ENCODE measurements around the gene OR10S1. TPM values are rescaled to one million over a fixed set of nuclear protein-coding genes. Genes with fewer than 3 reads are reported as not detected.

The OR10S1 gene
- total RNA-seq, 1 donor = not detected

- Histone ChIP-seq H3K4me2 (ENCODE audit: insufficient read depth, low read length) (no peak overlapping the region), H2AFZ (ENCODE audit: low read length) (no peak overlapping the region), H3K27me3 (ENCODE audit: insufficient read depth, low read length) (no peaks in the 10 kb centered on the region), H3K27ac (ENCODE audit: low read depth, low read length) (no peak overlapping the region), H3K9me3 (ENCODE audit: low read depth, low read length) (no peaks in the 10 kb centered on the region), H3K4me3 (ENCODE audit: insufficient read depth, low read length) (no peak overlapping the region), H3K79me2 (ENCODE audit: insufficient read depth, low read length) (no peaks in the 10 kb centered on the region), H3K36me3 (ENCODE audit: insufficient read depth, low read length) (no peaks in the 10 kb centered on the region), H4K20me1 (ENCODE audit: insufficient read depth, low read length) (no peaks in the 10 kb centered on the region), H3K4me1 (ENCODE audit: insufficient read depth, low read length) (no peaks in the 10 kb centered on the region)
- DNase-seq (ENCODE audit: insufficient read length, low spot score, missing footprints) = no peak
- no peak for TF ChIP-seq CTCF (IDR thresholded peaks at IDR 0.05; ENCODE audit: extremely low read depth, low read depth, low read length)
These were observed 20.8 kb downstream of the OR10S1 start for GRCh38 chr11:123956752-123957151.

- H3K4me1 ChIP-seq (ENCODE audit: insufficient read depth, low read length) = no peaks in the 10 kb centered on the region
- DNase-seq (ENCODE audit: insufficient read length, low spot score, missing footprints) = no peak
- no peaks in the 10 kb centered on the region for H3K27me3 ChIP-seq (ENCODE audit: insufficient read depth, low read length)
- H3K27ac ChIP-seq (ENCODE audit: low read depth, low read length) = no peak overlapping the region
- H3K79me2 ChIP-seq (ENCODE audit: insufficient read depth, low read length) = no peaks in the 10 kb centered on the region
- H3K9me3 ChIP-seq (ENCODE audit: low read depth, low read length) = no peaks in the 10 kb centered on the region
- H3K4me3 ChIP-seq (ENCODE audit: insufficient read depth, low read length) = no peak overlapping the region
- no peaks in the 10 kb centered on the region for H3K36me3 ChIP-seq (ENCODE audit: insufficient read depth, low read length)
- no peak overlapping the region for H2AFZ ChIP-seq (ENCODE audit: low read length)
- TF ChIP-seq CTCF (IDR thresholded peaks at IDR 0.05; ENCODE audit: extremely low read depth, low read depth, low read length) = no peak
- no peaks in the 10 kb centered on the region for H4K20me1 ChIP-seq (ENCODE audit: insufficient read depth, low read length)
- no peak overlapping the region for H3K4me2 ChIP-seq (ENCODE audit: insufficient read depth, low read length)
These were observed 32.4 kb downstream of the OR10S1 start for GRCh38 chr11:123945132-123945531.

GRCh38 chr11:123943738-123944137, 33.8 kb downstream of the OR10S1 start, which contains the start of gene OR6T1:
Gene OR6T1 (minus strand): TSS chr11:123943838. CDS start chr11:123943838, 0 bp downstream.
- H4K20me1 ChIP-seq (ENCODE audit: insufficient read depth, low read length) = no peaks in the 10 kb centered on the region
- H3K4me3 ChIP-seq (ENCODE audit: insufficient read depth, low read length) = no peak within 1 kb of the TSS
- H3K9me3 ChIP-seq (ENCODE audit: low read depth, low read length) = no peaks in the 10 kb centered on the region
- H3K36me3 ChIP-seq (ENCODE audit: insufficient read depth, low read length) = no peaks in the 10 kb centered on the region
- H3K4me2 ChIP-seq (ENCODE audit: insufficient read depth, low read length) = no peak within 1 kb of the TSS
- no peaks in the 10 kb centered on the region for H3K27me3 ChIP-seq (ENCODE audit: insufficient read depth, low read length)
- H2AFZ ChIP-seq (ENCODE audit: low read length) = no peak within 1 kb of the TSS
- no peaks in the 10 kb centered on the region for H3K4me1 ChIP-seq (ENCODE audit: insufficient read depth, low read length)
- no peak for TF ChIP-seq CTCF (IDR thresholded peaks at IDR 0.05; ENCODE audit: extremely low read depth, low read depth, low read length)
- no peak within 1 kb of the TSS for H3K27ac ChIP-seq (ENCODE audit: low read depth, low read length)
- no peaks in the 10 kb centered on the region for H3K79me2 ChIP-seq (ENCODE audit: insufficient read depth, low read length)
- no peak for DNase-seq (ENCODE audit: insufficient read length, low spot score, missing footprints)

DNA sequence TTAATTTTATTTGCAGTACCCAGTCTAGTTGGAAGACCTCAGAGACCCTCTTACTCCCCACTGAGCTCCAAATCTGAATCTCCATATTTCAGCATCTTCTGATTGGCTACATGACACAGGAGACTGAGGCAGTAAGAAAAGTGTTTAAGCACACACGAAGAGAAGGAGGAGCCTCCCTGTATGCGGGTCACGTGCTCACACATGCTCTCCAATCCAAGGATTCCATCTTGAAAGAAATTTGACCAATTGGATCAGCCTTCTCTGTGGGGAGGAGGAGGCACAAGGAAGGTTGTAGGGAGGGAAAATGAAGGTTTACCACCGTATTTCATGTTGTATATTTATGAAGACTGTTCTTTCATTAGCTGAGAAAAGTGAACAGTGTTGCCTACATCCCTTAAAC, 35.2 kb downstream of the OR10S1 start:
- H3K4me1 ChIP-seq (ENCODE audit: insufficient read depth, low read length) = no peaks in the 10 kb centered on the region
- H4K20me1 ChIP-seq (ENCODE audit: insufficient read depth, low read length) = no peaks in the 10 kb centered on the region
- H3K4me3 ChIP-seq (ENCODE audit: insufficient read depth, low read length) = no peak overlapping the region
- no peak for TF ChIP-seq CTCF (IDR thresholded peaks at IDR 0.05; ENCODE audit: extremely low read depth, low read depth, low read length)
- H3K36me3 ChIP-seq (ENCODE audit: insufficient read depth, low read length) = no peaks in the 10 kb centered on the region
- no peaks in the 10 kb centered on the region for H3K9me3 ChIP-seq (ENCODE audit: low read depth, low read length)
- no peaks in the 10 kb centered on the region for H3K79me2 ChIP-seq (ENCODE audit: insufficient read depth, low read length)
- H3K27ac ChIP-seq (ENCODE audit: low read depth, low read length) = no peak overlapping the region
- no peak overlapping the region for H3K4me2 ChIP-seq (ENCODE audit: insufficient read depth, low read length)
- H2AFZ ChIP-seq (ENCODE audit: low read length) = no peak overlapping the region
- DNase-seq (ENCODE audit: insufficient read length, low spot score, missing footprints) = no peak
- H3K27me3 ChIP-seq (ENCODE audit: insufficient read depth, low read length) = no peaks in the 10 kb centered on the region

All from osteoblast (primary cell).